Smooth muscle cell (in vitro differentiated cells): Measurements from ENCODE around the gene OTUD3. TPM values are rescaled to one million over a fixed set of nuclear protein-coding genes. Genes with fewer than 3 reads are reported as not detected.

Source experiments
- DNase-seq: peaks from one replicate; lab custom pipeline; 2025; ENCODE audit not compliant: unreplicated experiment; lab: John Stamatoyannopoulos, UW
- H2AFZ ChIP-seq: fragments of 200-600 bp; sonication (generic); 2 replicates; pipeline ENCODE4 v1.6.0; 2016; ENCODE audit warnings: antibody characterized with exemption, low read depth, mild to moderate bottlenecking
- H3F3A ChIP-seq: fragments of 200-600 bp; sonication (generic); 2 replicates; pipeline ENCODE4 v1.6.0; 2017; ENCODE audit warnings: antibody characterized with exemption, low read depth
- H3K27ac ChIP-seq: fragments of 200-600 bp; sonication (generic); 2 replicates; pipeline ENCODE4 v1.5.1; 2016; ENCODE audit warnings: low read depth, mild to moderate bottlenecking
- H3K27me3 ChIP-seq: fragments of 200-600 bp; sonication (generic); 2 replicates; pipeline ENCODE4 v1.6.1; 2016; ENCODE audit warnings: low read depth, mild to moderate bottlenecking
- H3K36me3 ChIP-seq: fragments of 200-600 bp; sonication (generic); 2 replicates; pipeline ENCODE4 v1.5.1; 2016; ENCODE audit warnings: low read depth
- H3K4me1 ChIP-seq: fragments of 200-600 bp; sonication (generic); 2 replicates; pipeline ENCODE4 v1.5.1; 2016; ENCODE audit warnings: low read depth
- H3K4me2 ChIP-seq: fragments of 200-600 bp; sonication (generic); 2 replicates; pipeline ENCODE4 v1.6.0; 2016; ENCODE audit warnings: mild to moderate bottlenecking
- H3K4me3 ChIP-seq: fragments of 200-600 bp; sonication (generic); 2 replicates; pipeline ENCODE4 v1.5.1; 2016; ENCODE audit warnings: mild to moderate bottlenecking
- H3K79me2 ChIP-seq: fragments of 200-600 bp; sonication (generic); 2 replicates; pipeline ENCODE4 v1.6.0; 2016; ENCODE audit warnings: low read depth, mild to moderate bottlenecking
- H3K9ac ChIP-seq: fragments of 200-600 bp; sonication (generic); 2 replicates; pipeline ENCODE4 v1.6.0; 2016; ENCODE audit warnings: low read depth
- H3K9me3 ChIP-seq: fragments of 200-600 bp; sonication (generic); replicated peaks from 2 replicates; pipeline ENCODE4 v1.5.1; 2016; ENCODE audit warnings: low read depth
- H4K20me1 ChIP-seq: fragments of 200-600 bp; sonication (generic); 2 replicates; pipeline ENCODE4 v1.6.0; 2016; ENCODE audit warnings: low read depth
- WGBS: methylation state at CpG from one replicate; pipeline ENCODE4 v1.1.7; 2016; ENCODE audit warnings: low lambda C conversion rate; 5-methylcytosine and 5-hydroxymethylcytosine counted together
- polyA plus RNA-seq: library from polyadenylated mRNA; unstranded; fragments of >200 nt; fragmentation: Nextera tagmentation; extraction: Ambion mirVana; gene quantifications from 2 replicates; pipeline ENCODE4 v1.2.1, GENCODE V29; 2016
- total RNA-seq: library from RNA; depleted of rRNA; stranded (reverse); fragments of >200 nt; gene quantifications from 2 replicates; pipeline ENCODE4 v1.2.3, GENCODE V29; 2014
- TF ChIP-seq, protein P1 (sequence below): fragments of 200-600 bp; sonication (generic); IDR thresholded peaks from 2 replicates; pipeline ENCODE4 v1.5.1; 2017; ENCODE audit warnings: borderline replicate concordance, mild to moderate bottlenecking, antibody characterized with exemption; ENCODE audit not compliant: insufficient read depth, poor library complexity, severe bottlenecking

OTUD3 gene
- total and polyA plus RNA-seq, 2 experiments from 2014 or later = 2.6 to 9.9 TPM

DNA sequence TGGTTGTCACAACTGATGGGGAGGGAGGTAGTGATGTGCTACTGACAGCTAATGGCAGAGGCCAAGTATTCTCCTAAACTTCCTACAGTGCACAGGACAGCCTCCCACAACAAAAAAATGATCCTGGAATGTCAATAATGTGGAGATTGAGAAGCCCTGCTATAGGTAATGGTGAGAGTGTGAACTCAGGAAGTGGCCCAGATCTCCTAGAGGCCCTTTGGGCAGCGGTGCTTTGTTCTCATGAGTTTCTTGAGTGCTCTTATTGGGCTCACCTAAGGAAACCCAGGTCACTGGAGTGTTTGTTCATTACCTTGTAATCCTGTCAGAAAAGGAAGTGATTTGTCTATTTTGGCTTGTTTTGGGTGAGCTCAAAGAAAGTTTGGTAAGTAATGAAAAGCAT lies 5.9 kb downstream of the OTUD3 start:
- WGBS = 95% methylated on average over 1 of the region's 1 CpG
- Histone ChIP-seq H2AFZ (no peak overlapping the region), H3K4me1 (peaks cover 2% of the 10 kb centered on the region), H4K20me1 (peaks cover 97% of the 10 kb centered on the region), H3K9me3 (no peaks in the 10 kb centered on the region), H3F3A (peaks cover 8% of the 10 kb centered on the region), H3K27me3 (no peaks in the 10 kb centered on the region), H3K36me3 (no peaks in the 10 kb centered on the region), H3K4me3 (no peak overlapping the region), H3K79me2 (peaks cover 79% of the 10 kb centered on the region), H3K4me2 (no peak overlapping the region), H3K9ac (no peak overlapping the region), H3K27ac (no peak overlapping the region)
- TF ChIP-seq, protein P1, sequence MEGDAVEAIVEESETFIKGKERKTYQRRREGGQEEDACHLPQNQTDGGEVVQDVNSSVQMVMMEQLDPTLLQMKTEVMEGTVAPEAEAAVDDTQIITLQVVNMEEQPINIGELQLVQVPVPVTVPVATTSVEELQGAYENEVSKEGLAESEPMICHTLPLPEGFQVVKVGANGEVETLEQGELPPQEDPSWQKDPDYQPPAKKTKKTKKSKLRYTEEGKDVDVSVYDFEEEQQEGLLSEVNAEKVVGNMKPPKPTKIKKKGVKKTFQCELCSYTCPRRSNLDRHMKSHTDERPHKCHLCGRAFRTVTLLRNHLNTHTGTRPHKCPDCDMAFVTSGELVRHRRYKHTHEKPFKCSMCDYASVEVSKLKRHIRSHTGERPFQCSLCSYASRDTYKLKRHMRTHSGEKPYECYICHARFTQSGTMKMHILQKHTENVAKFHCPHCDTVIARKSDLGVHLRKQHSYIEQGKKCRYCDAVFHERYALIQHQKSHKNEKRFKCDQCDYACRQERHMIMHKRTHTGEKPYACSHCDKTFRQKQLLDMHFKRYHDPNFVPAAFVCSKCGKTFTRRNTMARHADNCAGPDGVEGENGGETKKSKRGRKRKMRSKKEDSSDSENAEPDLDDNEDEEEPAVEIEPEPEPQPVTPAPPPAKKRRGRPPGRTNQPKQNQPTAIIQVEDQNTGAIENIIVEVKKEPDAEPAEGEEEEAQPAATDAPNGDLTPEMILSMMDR = no peak
- DNase-seq = no peak

DNA sequence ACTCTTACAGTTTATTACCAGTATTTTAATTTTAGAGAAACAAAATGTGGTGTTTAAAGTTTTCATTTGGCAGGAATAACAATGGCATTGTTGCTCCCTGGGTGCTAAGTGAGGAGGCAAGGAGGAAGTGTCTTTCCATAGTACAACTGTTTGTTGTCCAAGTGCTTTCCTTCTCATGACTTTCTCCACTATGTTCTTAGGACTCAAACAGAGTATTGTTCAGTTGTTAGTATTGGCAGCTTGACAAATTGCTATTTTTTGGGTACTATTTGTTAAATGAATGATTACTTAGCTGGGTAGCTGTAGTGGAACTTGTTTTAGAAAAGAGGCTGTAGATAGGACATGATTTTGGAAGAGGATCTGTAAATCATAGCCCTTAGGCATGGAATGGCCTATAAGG lies 7.5 kb downstream of the OTUD3 start:
- Histone ChIP-seq H3K27ac (no peak overlapping the region), H3K4me2 (no peak overlapping the region), H3K27me3 (no peaks in the 10 kb centered on the region), H3K79me2 (peaks cover 63% of the 10 kb centered on the region), H3K9me3 (no peaks in the 10 kb centered on the region), H3K9ac (no peak overlapping the region), H3K4me3 (no peak overlapping the region), H3F3A (peaks cover 8% of the 10 kb centered on the region), H3K36me3 (no peaks in the 10 kb centered on the region), H3K4me1 (no peaks in the 10 kb centered on the region), H2AFZ (no peak overlapping the region), H4K20me1 (peaks cover 88% of the 10 kb centered on the region)
- TF ChIP-seq, protein P1 = no peak
- DNase-seq = no peak

DNA sequence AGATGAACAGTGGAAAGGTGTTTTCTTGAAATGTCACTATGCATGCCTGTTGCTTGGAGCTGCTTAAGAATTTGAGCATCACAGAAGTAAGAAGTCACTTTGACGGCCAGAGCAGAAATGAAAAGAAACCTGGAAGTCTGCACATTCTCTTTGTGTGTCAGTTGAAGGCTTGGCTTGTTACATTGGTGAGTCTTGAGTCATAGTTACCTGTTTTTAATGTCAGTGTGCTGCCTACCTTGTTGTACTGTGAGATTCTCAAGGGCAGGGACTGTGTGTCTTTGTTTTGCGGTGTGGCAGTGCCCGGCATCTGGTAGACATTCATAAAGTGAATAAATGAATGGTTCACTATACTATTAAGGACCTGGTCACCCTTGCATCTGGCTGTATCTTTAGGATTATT lies 9.9 kb downstream of the OTUD3 start:
- Histone ChIP-seq H4K20me1 (peaks cover 73% of the 10 kb centered on the region), H3K4me3 (no peak overlapping the region), H3F3A (peaks cover 8% of the 10 kb centered on the region), H2AFZ (no peak overlapping the region), H3K27ac (peak overlapping the region; percentile 65), H3K4me2 (peak overlapping the region; percentile 23), H3K9ac (peak overlapping the region; percentile 34), H3K79me2 (peaks cover 39% of the 10 kb centered on the region), H3K9me3 (no peaks in the 10 kb centered on the region), H3K27me3 (no peaks in the 10 kb centered on the region), H3K4me1 (no peaks in the 10 kb centered on the region), H3K36me3 (no peaks in the 10 kb centered on the region)
- 78% methylated on average over 3 of the region's 3 CpGs for WGBS
- TF ChIP-seq, protein P1 = no peak
- no peak for DNase-seq

DNA sequence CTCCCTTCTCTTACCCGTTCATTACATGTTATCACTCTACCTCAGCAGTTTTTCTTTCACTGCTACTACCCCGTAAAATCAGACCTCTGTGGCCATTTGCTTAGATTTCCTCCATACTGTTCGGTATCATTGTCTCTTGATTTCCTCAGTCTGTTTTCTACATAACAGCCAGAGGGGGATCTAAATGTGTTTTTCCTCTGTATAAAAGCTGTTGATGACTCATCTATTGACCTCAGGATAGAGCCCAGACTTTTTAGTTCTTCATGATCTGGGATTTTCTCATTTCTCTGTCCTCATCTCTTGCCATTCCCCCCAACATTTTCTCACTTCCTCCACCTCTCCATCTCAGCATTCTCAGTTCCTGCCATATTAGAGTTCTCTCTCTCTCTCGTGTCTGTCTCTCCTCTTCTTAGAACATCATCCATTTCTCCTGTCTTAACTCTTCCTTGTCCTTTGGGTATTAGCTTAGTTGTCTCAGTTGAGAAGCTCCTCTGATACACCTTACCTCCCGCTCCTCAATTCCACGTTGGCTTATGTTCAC lies 10.5 kb downstream of the OTUD3 start:
- 83% methylated on average over 6 of the region's 6 CpGs for WGBS
- H3K27me3 ChIP-seq = no peaks in the 10 kb centered on the region
- H3K27ac ChIP-seq = peak overlapping the region; percentile 65
- H3K79me2 ChIP-seq = peaks cover 33% of the 10 kb centered on the region
- DNase-seq = no peak
- no peaks in the 10 kb centered on the region for H3K9me3 ChIP-seq
- no peaks in the 10 kb centered on the region for H3K36me3 ChIP-seq
- TF ChIP-seq, protein P1 = no peak
- H3K9ac ChIP-seq = peak overlapping the region; percentile 34
- H3F3A ChIP-seq = peaks cover 8% of the 10 kb centered on the region
- H3K4me1 ChIP-seq = no peaks in the 10 kb centered on the region
- no peak overlapping the region for H3K4me3 ChIP-seq
- no peak overlapping the region for H2AFZ ChIP-seq
- peak overlapping the region; percentile 23 for H3K4me2 ChIP-seq
- H4K20me1 ChIP-seq = peaks cover 71% of the 10 kb centered on the region
